Measurements from ENCODE around the gene CBX2. TPM values are rescaled to one million over a fixed set of nuclear protein-coding genes. Genes with fewer than 3 reads are reported as not detected.

The CBX2 gene
- total and polyA plus RNA-seq, 3 experiments from 2014 or later, result 0.10 to 2.2 (median 2.0) TPM

GRCh38 chr17:79799538-79800324 lies 21.8 kb downstream of the CBX2 start:
- H3K27me3 Mint-ChIP-seq, result peaks cover 47 to 53% of the 10 kb centered on the region in 2 donors
- no peaks in the 10 kb centered on the region for H3K36me3 ChIP-seq (ENCODE audit: insufficient read depth, low read length)
- H3K9me3 ChIP-seq (ENCODE audit: low read length), result no peaks in the 10 kb centered on the region
- H3K4me3 Mint-ChIP-seq, result peak overlapping the region; percentile 45 to 82 (median 63)
- ChIA-PET POLR2A (interaction anchor here (6.9 kb wide), 1 partner anchor 39 kb away, joined by 79 read pairs; the partner anchor contains the start of gene CBX4), CTCF (interaction anchor here (0.8 to 5.0 kb wide), 4 partner anchors 11 to 171 kb away, joined by 3 to 24 read pairs (median 9); partner anchors contain the start of gene CBX4)
- no peak overlapping the region for H3K4me3 ChIP-seq (ENCODE audit: low read length)
- H3K9me3 Mint-ChIP-seq, result peaks cover 0 to 6% (median 2%) of the 10 kb centered on the region in 5 donors
- peaks cover 71% of the 10 kb centered on the region for H3K4me1 ChIP-seq (ENCODE audit: insufficient read depth, low read length)
- H3K27ac Mint-ChIP-seq, result peak overlapping the region in 5 of 8 donors; percentile 12 to 84 (median 64)
- H3K27ac ChIP-seq (ENCODE audit: low read depth, low read length), result no peak overlapping the region
- peaks cover 0 to 2% (median 0%) of the 10 kb centered on the region in 3 donors for H3K36me3 Mint-ChIP-seq
- peaks cover 37 to 62% (median 39%) of the 10 kb centered on the region in 3 donors for H3K4me1 Mint-ChIP-seq
- no peak for DNase-seq
- H3K27me3 ChIP-seq (ENCODE audit: insufficient read depth, low read length, poor library complexity, severe bottlenecking), result peaks cover 70% of the 10 kb centered on the region

GRCh38 chr17:79800325-79801155 lies 22.6 kb downstream of the CBX2 start:
- H3K27me3 Mint-ChIP-seq, result peaks cover 55 to 61% of the 10 kb centered on the region in 2 donors
- DNase-seq, result peak in 1 of 5 donors; percentile 30
- no peaks in the 10 kb centered on the region for H3K36me3 ChIP-seq (ENCODE audit: insufficient read depth, low read length)
- peaks cover 0 to 6% (median 2%) of the 10 kb centered on the region in 5 donors for H3K9me3 Mint-ChIP-seq
- H3K4me1 Mint-ChIP-seq, result peaks cover 39 to 70% (median 45%) of the 10 kb centered on the region in 3 donors
- H3K4me3 Mint-ChIP-seq, result peak overlapping the region; percentile 45 to 82 (median 76)
- peaks cover 78% of the 10 kb centered on the region for H3K4me1 ChIP-seq (ENCODE audit: insufficient read depth, low read length)
- POLR2A ChIA-PET, result interaction anchor here (0.6 to 6.9 kb wide), 5 partner anchors 12 to 197 kb away, joined by 3 to 79 read pairs (median 6); partner anchors contain the start of gene CBX4
- H3K4me3 ChIP-seq (ENCODE audit: low read length), result no peak overlapping the region
- H3K27me3 ChIP-seq (ENCODE audit: insufficient read depth, low read length, poor library complexity, severe bottlenecking), result peaks cover 78% of the 10 kb centered on the region
- H3K27ac ChIP-seq (ENCODE audit: low read depth, low read length), result no peak overlapping the region
- peak overlapping the region in 6 of 8 donors; percentile 24 to 85 (median 62) for H3K27ac Mint-ChIP-seq
- CTCF ChIA-PET, result interaction anchor here (1.1 to 5.0 kb wide), 3 partner anchors 11 to 170 kb away, joined by 4 to 24 read pairs (median 14); partner anchors contain the start of gene CBX4
- no peaks in the 10 kb centered on the region for H3K9me3 ChIP-seq (ENCODE audit: low read length)
- peaks cover 0 to 2% (median 0%) of the 10 kb centered on the region in 3 donors for H3K36me3 Mint-ChIP-seq

DNA sequence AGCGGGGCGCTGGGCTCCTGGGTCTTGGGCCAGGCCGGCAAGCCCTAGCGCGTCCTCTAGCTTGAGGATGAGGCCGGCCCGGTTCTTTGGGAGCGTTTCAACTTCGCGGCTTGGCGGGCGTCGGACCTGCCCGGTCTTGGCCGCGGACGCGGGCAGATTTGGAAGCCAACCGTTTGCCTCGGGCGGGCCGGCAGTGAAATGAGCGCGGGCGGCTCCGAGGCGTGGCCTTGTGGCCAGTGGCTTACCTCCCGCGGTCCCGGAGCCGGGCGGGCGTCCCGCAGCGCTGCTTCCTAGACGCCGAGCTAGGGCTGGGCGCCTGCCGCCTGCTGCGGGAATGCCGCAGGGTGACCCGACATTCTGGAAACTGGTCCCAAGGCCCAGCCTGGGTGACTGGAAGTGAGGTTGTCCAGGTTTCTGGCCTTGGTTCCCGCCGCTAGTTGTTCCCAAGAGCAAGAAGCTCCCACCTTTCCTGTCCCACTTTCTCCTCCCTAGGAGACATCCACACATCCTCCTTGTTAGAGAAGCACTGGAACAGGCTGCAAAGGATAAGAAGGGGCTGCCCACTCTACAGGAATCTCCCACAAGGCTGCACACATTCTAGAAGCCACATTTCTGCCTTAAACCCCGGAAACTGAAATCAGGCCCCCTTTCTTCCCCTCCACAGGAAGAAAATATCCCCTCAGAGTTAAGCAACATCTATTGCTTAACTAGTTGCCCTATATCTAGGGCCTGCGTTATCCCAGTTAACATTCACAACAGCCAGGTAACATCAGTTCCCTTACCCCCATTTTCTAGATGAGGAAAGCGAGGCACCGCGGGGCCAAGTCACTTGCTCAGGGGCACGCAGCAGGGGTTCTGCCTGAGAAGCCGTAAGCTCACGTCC lies 23.4 kb downstream of the CBX2 start:
- peak overlapping the region in 4 of 7 donors; percentile 8 to 59 (median 40) for H3K4me3 Mint-ChIP-seq
- Histone ChIP-seq H3K36me3 (ENCODE audit: insufficient read depth, low read length) (no peaks in the 10 kb centered on the region), H3K4me1 (ENCODE audit: insufficient read depth, low read length) (peaks cover 72% of the 10 kb centered on the region), H3K27ac (ENCODE audit: low read depth, low read length) (no peak overlapping the region), H3K4me3 (ENCODE audit: low read length) (no peak overlapping the region), H3K27me3 (ENCODE audit: insufficient read depth, low read length, poor library complexity, severe bottlenecking) (peaks cover 86% of the 10 kb centered on the region), H3K9me3 (ENCODE audit: low read length) (no peaks in the 10 kb centered on the region)
- CTCF ChIA-PET, result interaction anchor here (4.4 to 5.0 kb wide), 2 partner anchors 10 to 39 kb away, joined by 14 to 24 read pairs; partner anchors contain the start of gene CBX4
- peaks cover 34 to 63% (median 38%) of the 10 kb centered on the region in 3 donors for H3K4me1 Mint-ChIP-seq
- POLR2A ChIA-PET, result interaction anchor here (0.6 to 2.0 kb wide), 5 partner anchors 11 to 196 kb away, joined by 3 to 7 read pairs (median 6); partner anchors contain the start of gene CBX4
- peaks cover 0 to 6% (median 3%) of the 10 kb centered on the region in 5 donors for H3K9me3 Mint-ChIP-seq
- no peak for DNase-seq
- peaks cover 0 to 2% (median 0%) of the 10 kb centered on the region in 3 donors for H3K36me3 Mint-ChIP-seq
- peak overlapping the region in 2 of 8 donors; percentile 53 to 84 for H3K27ac Mint-ChIP-seq
- peaks cover 61 to 70% of the 10 kb centered on the region in 2 donors for H3K27me3 Mint-ChIP-seq

DNA sequence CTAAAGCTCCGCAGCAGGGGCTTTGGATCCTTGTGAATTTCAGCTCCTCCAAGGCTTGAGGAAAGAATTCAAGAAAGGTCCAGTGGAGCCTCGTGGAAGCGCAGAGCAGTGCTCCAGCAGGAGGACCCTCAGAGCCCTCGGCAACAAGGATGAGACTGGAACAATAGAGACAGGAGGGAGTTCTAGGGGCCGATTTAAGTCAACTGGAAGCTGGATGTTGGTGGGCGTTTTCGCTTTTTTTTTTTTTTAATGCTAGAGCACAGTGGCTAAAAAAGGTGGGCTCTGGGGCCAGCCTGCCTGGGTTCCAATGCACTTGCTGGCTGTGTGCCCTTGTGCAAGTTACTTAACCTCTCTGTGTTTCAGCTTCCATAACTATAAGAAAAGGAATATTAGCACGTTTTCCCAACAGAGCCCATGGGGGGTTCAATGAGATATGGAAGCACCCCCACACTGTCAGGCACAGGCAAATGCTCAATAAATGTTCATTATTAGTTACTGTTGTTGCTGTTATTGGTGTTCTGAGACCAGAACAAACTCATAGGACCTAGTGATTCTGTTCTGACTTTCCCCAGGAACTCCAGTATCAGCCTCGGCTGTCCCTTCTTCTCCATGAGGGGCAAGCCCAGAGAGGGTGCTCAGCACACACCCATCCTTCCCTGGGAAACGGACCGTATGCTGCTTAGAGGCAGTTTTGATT lies 24.2 kb downstream of the CBX2 start:
- H3K9me3 ChIP-seq (ENCODE audit: low read length), result no peaks in the 10 kb centered on the region
- H3K27ac Mint-ChIP-seq, result peak overlapping the region in 2 of 8 donors; percentile 47 to 77
- peaks cover 94% of the 10 kb centered on the region for H3K27me3 ChIP-seq (ENCODE audit: insufficient read depth, low read length, poor library complexity, severe bottlenecking)
- no peaks in the 10 kb centered on the region for H3K36me3 ChIP-seq (ENCODE audit: insufficient read depth, low read length)
- peak overlapping the region in 5 of 7 donors; percentile 8 to 59 (median 28) for H3K4me3 Mint-ChIP-seq
- DNase-seq, result no peak
- H3K4me1 ChIP-seq (ENCODE audit: insufficient read depth, low read length), result peaks cover 70% of the 10 kb centered on the region
- no peaks in the 10 kb centered on the region for H3K36me3 Mint-ChIP-seq
- peaks cover 0 to 6% (median 3%) of the 10 kb centered on the region in 5 donors for H3K9me3 Mint-ChIP-seq
- POLR2A ChIA-PET, result interaction anchor here (0.7 to 2.0 kb wide), 2 partner anchors 34 to 37 kb away, joined by 6 to 7 read pairs; partner anchors contain the start of gene CBX4
- no peak overlapping the region for H3K4me3 ChIP-seq (ENCODE audit: low read length)
- H3K27me3 Mint-ChIP-seq, result peaks cover 69 to 73% of the 10 kb centered on the region in 2 donors
- H3K27ac ChIP-seq (ENCODE audit: low read depth, low read length), result no peak overlapping the region
- peaks cover 29 to 57% (median 36%) of the 10 kb centered on the region in 3 donors for H3K4me1 Mint-ChIP-seq
- CTCF ChIA-PET, result interaction anchor here (4.4 kb wide), 1 partner anchor 38 kb away, joined by 14 read pairs; the partner anchor contains the start of gene CBX4

GRCh38 chr17:79802736-79803420 lies 24.9 kb downstream of the CBX2 start:
- ChIA-PET CTCF (interaction anchor here (0.9 to 2.5 kb wide), 2 partner anchors 37 to 39 kb away, joined by 3 to 7 read pairs; partner anchors contain the start of gene CBX4), POLR2A (interaction anchor here (2.5 kb wide), 1 partner anchor 37 kb away, joined by 15 read pairs; the partner anchor contains the start of gene CBX4)
- H3K9me3 ChIP-seq (ENCODE audit: low read length), result no peaks in the 10 kb centered on the region
- peaks cover 69% of the 10 kb centered on the region for H3K4me1 ChIP-seq (ENCODE audit: insufficient read depth, low read length)
- peak overlapping the region; percentile 43 for H3K27ac ChIP-seq (ENCODE audit: low read depth, low read length)
- Mint-ChIP-seq H3K27ac (peak overlapping the region in 2 of 8 donors; percentile 24 to 77), H3K9me3 (peaks cover 0 to 6% (median 3%) of the 10 kb centered on the region in 5 donors), H3K27me3 (peaks cover 75 to 80% of the 10 kb centered on the region in 2 donors), H3K4me1 (peaks cover 29 to 56% (median 36%) of the 10 kb centered on the region in 3 donors), H3K36me3 (no peaks in the 10 kb centered on the region), H3K4me3 (peak overlapping the region in 3 of 7 donors; percentile 28 to 82 (median 40))
- no peaks in the 10 kb centered on the region for H3K36me3 ChIP-seq (ENCODE audit: insufficient read depth, low read length)
- H3K4me3 ChIP-seq (ENCODE audit: low read length), result no peak overlapping the region
- no peak for DNase-seq
- H3K27me3 ChIP-seq (ENCODE audit: insufficient read depth, low read length, poor library complexity, severe bottlenecking), result peaks cover 99% of the 10 kb centered on the region

- ChIA-PET POLR2A (interaction anchor here (1.8 to 2.5 kb wide), 2 partner anchors 9 to 36 kb away, joined by 7 to 15 read pairs; partner anchors contain the start of gene CBX4), CTCF (interaction anchor here (0.9 to 2.5 kb wide), 3 partner anchors 31 to 38 kb away, joined by 3 to 7 read pairs (median 7); partner anchors contain the start of gene CBX4)
- Histone ChIP-seq H3K36me3 (ENCODE audit: insufficient read depth, low read length) (no peaks in the 10 kb centered on the region), H3K27ac (ENCODE audit: low read depth, low read length) (peak overlapping the region; percentile 43), H3K9me3 (ENCODE audit: low read length) (no peaks in the 10 kb centered on the region), H3K4me3 (ENCODE audit: low read length) (no peak overlapping the region), H3K27me3 (ENCODE audit: insufficient read depth, low read length, poor library complexity, severe bottlenecking) (peaks cover 99% of the 10 kb centered on the region), H3K4me1 (ENCODE audit: insufficient read depth, low read length) (peaks cover 62% of the 10 kb centered on the region)
- Mint-ChIP-seq H3K36me3 (no peaks in the 10 kb centered on the region), H3K4me1 (peaks cover 27 to 52% (median 33%) of the 10 kb centered on the region in 3 donors), H3K27ac (peak overlapping the region in 2 of 8 donors; percentile 43 to 64), H3K9me3 (peaks cover 0 to 6% (median 3%) of the 10 kb centered on the region in 5 donors), H3K27me3 (peaks cover 77 to 83% of the 10 kb centered on the region in 2 donors), H3K4me3 (peak overlapping the region in 5 of 7 donors; percentile 26 to 75 (median 28))
- no peak for DNase-seq
Observed at GRCh38 chr17:79803421-79803996, 25.6 kb downstream of the CBX2 start.
